Measurements from ENCODE around the gene HK1. TPM values are rescaled to one million over a fixed set of nuclear protein-coding genes. Genes with fewer than 3 reads are reported as not detected.

The HK1 gene
- total RNA-seq, 2 experiments from 2014 or later = 213 to 220 TPM

- no peaks in the 10 kb centered on the region for H3K9me3 Mint-ChIP-seq
- no peak overlapping the region for H3K27ac Mint-ChIP-seq
- H3K4me3 Mint-ChIP-seq = no peak overlapping the region
- intact Hi-C loops (cut with micrococcal nuclease) = no loop called here
- no peaks in the 10 kb centered on the region for H3K4me1 Mint-ChIP-seq (ENCODE audit: low read depth)
- peaks cover 42% of the 10 kb centered on the region for H3K36me3 Mint-ChIP-seq
- ChIA-PET CTCF (interaction anchor here (0.5 to 1.1 kb wide), 2 partner anchors 94 to 140 kb away, joined by 3 read pairs; no protein-coding TSS in a partner anchor), POLR2A (no interaction called here)
- DNase-seq = no peak
- no peaks in the 10 kb centered on the region for H3K27me3 Mint-ChIP-seq
Measured at GRCh38 chr10:69375307-69376151, 97.2 kb downstream of the HK1 start.

DNA sequence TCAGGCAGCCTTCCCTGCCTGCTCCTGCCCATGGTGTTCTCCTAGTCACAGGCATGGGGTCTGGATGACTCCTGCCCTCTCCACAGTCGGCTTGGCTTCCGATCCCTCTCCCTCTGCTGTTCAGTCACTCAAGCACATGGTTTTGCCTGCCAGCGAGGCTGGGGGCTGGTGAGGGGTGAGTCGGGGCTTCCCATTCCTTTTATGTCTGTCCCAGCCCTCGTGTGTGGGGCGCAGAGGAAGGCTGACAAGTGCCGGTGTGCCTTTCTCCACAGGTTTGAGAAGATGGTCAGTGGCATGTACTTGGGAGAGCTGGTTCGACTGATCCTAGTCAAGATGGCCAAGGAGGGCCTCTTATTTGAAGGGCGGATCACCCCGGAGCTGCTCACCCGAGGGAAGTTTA is 98.4 kb downstream of the HK1 start:
- Mint-ChIP-seq H3K4me3 (no peak overlapping the region), H3K27me3 (no peaks in the 10 kb centered on the region), H3K4me1 (ENCODE audit: low read depth) (no peaks in the 10 kb centered on the region), H3K9me3 (no peaks in the 10 kb centered on the region), H3K36me3 (peaks cover 43% of the 10 kb centered on the region), H3K27ac (no peak overlapping the region)
- ChIA-PET POLR2A (no interaction called here), CTCF (no interaction called here)
- DNase-seq = no peak
- intact Hi-C loops (cut with micrococcal nuclease) = no loop called here

- no peak overlapping the region for H3K27ac Mint-ChIP-seq
- CTCF ChIA-PET = no interaction called here
Measured at GRCh38 chr10:69377191-69377590, 98.9 kb downstream of the HK1 start.

GRCh38 chr10:69377933-69378332 is 99.6 kb downstream of the HK1 start:
- no peaks in the 10 kb centered on the region for H3K4me1 Mint-ChIP-seq (ENCODE audit: low read depth)
- no peak overlapping the region for H3K4me3 Mint-ChIP-seq
- ChIA-PET CTCF (no interaction called here), POLR2A (no interaction called here)
- no peaks in the 10 kb centered on the region for H3K9me3 Mint-ChIP-seq
- intact Hi-C loops (cut with micrococcal nuclease) = no loop called here
- no peak for DNase-seq
- H3K27ac Mint-ChIP-seq = no peak overlapping the region
- no peaks in the 10 kb centered on the region for H3K27me3 Mint-ChIP-seq
- peaks cover 52% of the 10 kb centered on the region for H3K36me3 Mint-ChIP-seq

More at GRCh38 chr10:69377191-69377590, 98.9 kb downstream of the HK1 start:
- Mint-ChIP-seq H3K4me3 (no peak overlapping the region), H3K4me1 (ENCODE audit: low read depth) (no peaks in the 10 kb centered on the region), H3K36me3 (peaks cover 48% of the 10 kb centered on the region), H3K27me3 (no peaks in the 10 kb centered on the region), H3K9me3 (no peaks in the 10 kb centered on the region)
- intact Hi-C loops (cut with micrococcal nuclease) = no loop called here
- POLR2A ChIA-PET = no interaction called here
- no peak for DNase-seq

DNA sequence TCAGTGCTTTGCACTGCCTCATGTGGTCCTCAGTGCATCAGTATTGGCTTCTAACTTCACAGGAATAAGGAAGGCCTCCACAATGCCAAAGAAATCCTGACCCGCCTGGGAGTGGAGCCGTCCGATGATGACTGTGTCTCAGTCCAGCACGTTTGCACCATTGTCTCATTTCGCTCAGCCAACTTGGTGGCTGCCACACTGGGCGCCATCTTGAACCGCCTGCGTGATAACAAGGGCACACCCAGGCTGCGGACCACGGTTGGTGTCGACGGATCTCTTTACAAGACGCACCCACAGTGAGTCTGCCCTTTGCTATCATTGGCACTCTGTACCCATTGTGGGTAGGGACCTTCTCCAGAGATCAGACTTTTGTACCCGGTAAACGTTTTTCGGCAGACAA is 101.5 kb downstream of the HK1 start:
- Mint-ChIP-seq H3K36me3 (peaks cover 62% of the 10 kb centered on the region), H3K4me3 (no peak overlapping the region), H3K9me3 (no peaks in the 10 kb centered on the region), H3K27ac (no peak overlapping the region), H3K27me3 (no peaks in the 10 kb centered on the region), H3K4me1 (ENCODE audit: low read depth) (no peaks in the 10 kb centered on the region)
- ChIA-PET POLR2A (no interaction called here), CTCF (no interaction called here)
- intact Hi-C loops (cut with micrococcal nuclease) = no loop called here
- DNase-seq = no peak

- H3K4me1 Mint-ChIP-seq (ENCODE audit: low read depth) = no peaks in the 10 kb centered on the region
- peaks cover 62% of the 10 kb centered on the region for H3K36me3 Mint-ChIP-seq
- no peak for DNase-seq
- H3K27me3 Mint-ChIP-seq = no peaks in the 10 kb centered on the region
- H3K27ac Mint-ChIP-seq = peak overlapping the region; percentile 59
- no peaks in the 10 kb centered on the region for H3K9me3 Mint-ChIP-seq
- H3K4me3 Mint-ChIP-seq = no peak overlapping the region
- CTCF ChIA-PET = interaction anchor here (1.6 to 2.1 kb wide), 2 partner anchors 10 to 147 kb away, joined by 4 to 16 read pairs; no protein-coding TSS in a partner anchor
- intact Hi-C loops (cut with micrococcal nuclease) = no loop called here
- POLR2A ChIA-PET = no interaction called here
Measured at GRCh38 chr10:69382382-69383117, 104.3 kb downstream of the HK1 start.

GRCh38 chr10:69383558-69383957 is 105.3 kb downstream of the HK1 start:
- POLR2A ChIA-PET = no interaction called here
- H3K4me3 Mint-ChIP-seq = no peak overlapping the region

GRCh38 chr10:69384320-69384719 is 106.0 kb downstream of the HK1 start:
- peak overlapping the region; percentile 40 for H3K27ac Mint-ChIP-seq
- no peaks in the 10 kb centered on the region for H3K9me3 Mint-ChIP-seq
- ChIA-PET POLR2A (no interaction called here), CTCF (no interaction called here)
- no peaks in the 10 kb centered on the region for H3K27me3 Mint-ChIP-seq
- peaks cover 2% of the 10 kb centered on the region for H3K4me1 Mint-ChIP-seq (ENCODE audit: low read depth)
- no peak overlapping the region for H3K4me3 Mint-ChIP-seq
- peaks cover 67% of the 10 kb centered on the region for H3K36me3 Mint-ChIP-seq
- intact Hi-C loops (cut with micrococcal nuclease) = no loop called here
- DNase-seq = no peak

More at GRCh38 chr10:69383558-69383957, 105.3 kb downstream of the HK1 start:
- intact Hi-C loops (cut with micrococcal nuclease) = no loop called here
- Mint-ChIP-seq H3K4me1 (ENCODE audit: low read depth) (no peaks in the 10 kb centered on the region), H3K27me3 (no peaks in the 10 kb centered on the region), H3K9me3 (no peaks in the 10 kb centered on the region), H3K27ac (peak overlapping the region; percentile 42), H3K36me3 (peaks cover 64% of the 10 kb centered on the region)
- DNase-seq = no peak
- CTCF ChIA-PET = interaction anchor here (2.1 kb wide), 1 partner anchor 9 kb away, joined by 16 read pairs; no protein-coding TSS in a partner anchor

DNA sequence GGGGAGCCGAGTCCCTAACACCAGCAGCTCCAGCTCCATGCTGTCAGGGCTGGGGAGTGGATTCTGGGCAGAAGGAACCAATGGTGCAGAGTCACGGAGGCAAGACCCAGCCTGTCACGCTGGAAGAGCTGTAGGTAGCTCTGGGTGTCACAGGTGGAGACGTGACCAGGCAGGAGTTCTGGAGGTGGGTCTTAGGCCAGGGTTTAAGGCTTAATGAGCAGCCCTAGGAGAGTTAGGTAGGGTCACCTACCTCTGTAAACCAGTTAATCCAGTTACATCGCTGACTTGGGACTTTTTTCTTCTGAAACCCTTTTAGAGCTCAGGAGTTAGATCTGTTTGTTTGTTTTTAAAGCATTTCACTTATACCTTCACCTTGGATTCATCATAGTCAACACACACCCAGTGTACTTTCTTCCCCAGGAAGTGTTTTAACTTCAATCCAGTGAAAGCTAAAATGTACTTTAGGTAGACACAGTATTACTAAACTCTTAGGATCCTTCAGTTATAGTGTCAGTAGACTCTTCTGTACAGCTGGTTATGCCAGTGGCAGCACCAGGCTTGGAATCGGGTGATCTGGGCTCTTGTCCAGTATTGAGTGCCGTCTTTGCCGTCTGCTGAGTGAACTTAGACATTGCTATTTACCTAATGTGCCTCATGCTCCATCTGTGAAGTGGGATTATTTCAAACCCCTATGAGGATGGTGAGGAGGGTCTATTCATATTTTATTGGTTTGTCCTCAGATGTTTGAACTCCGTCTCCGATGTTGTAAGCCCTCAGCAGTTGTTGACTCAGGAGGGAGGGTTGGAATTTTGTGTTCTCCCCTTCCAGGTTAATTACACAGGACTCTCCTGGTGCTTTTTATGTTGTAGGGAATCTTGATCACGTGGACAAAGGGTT is 107.4 kb downstream of the HK1 start:
- CTCF ChIA-PET = no interaction called here
- intact Hi-C loops (cut with micrococcal nuclease) = no loop called here

GRCh38 chr10:69387500-69387899 is 109.2 kb downstream of the HK1 start:
- H3K9me3 Mint-ChIP-seq = no peaks in the 10 kb centered on the region
- no peak overlapping the region for H3K4me3 Mint-ChIP-seq
- no peak overlapping the region for H3K27ac Mint-ChIP-seq
- peaks cover 57% of the 10 kb centered on the region for H3K36me3 Mint-ChIP-seq
- peaks cover 9% of the 10 kb centered on the region for H3K4me1 Mint-ChIP-seq (ENCODE audit: low read depth)
- ChIA-PET CTCF (no interaction called here), POLR2A (no interaction called here)
- no peak for DNase-seq
- intact Hi-C loops (cut with micrococcal nuclease) = no loop called here
- no peaks in the 10 kb centered on the region for H3K27me3 Mint-ChIP-seq

More for the DNA sequence above, 107.4 kb downstream of the HK1 start:
- Mint-ChIP-seq H3K27ac (no peak overlapping the region), H3K4me3 (no peak overlapping the region), H3K36me3 (peaks cover 59% of the 10 kb centered on the region), H3K4me1 (ENCODE audit: low read depth) (peaks cover 2% of the 10 kb centered on the region), H3K9me3 (no peaks in the 10 kb centered on the region), H3K27me3 (no peaks in the 10 kb centered on the region)
- POLR2A ChIA-PET = no interaction called here
- no peak for DNase-seq

- POLR2A ChIA-PET = no interaction called here
- Mint-ChIP-seq H3K27me3 (no peaks in the 10 kb centered on the region), H3K9me3 (no peaks in the 10 kb centered on the region), H3K27ac (no peak overlapping the region), H3K36me3 (peaks cover 54% of the 10 kb centered on the region), H3K4me1 (ENCODE audit: low read depth) (peaks cover 11% of the 10 kb centered on the region), H3K4me3 (no peak overlapping the region)
- intact Hi-C loops (cut with micrococcal nuclease) = no loop called here
- CTCF ChIA-PET = interaction anchor here (7.9 kb wide), 1 partner anchor 151 kb away, joined by 118 read pairs; no protein-coding TSS in a partner anchor
- no peak for DNase-seq
Measured at GRCh38 chr10:69388488-69388887, 110.2 kb downstream of the HK1 start.
